ENCODE results near the gene FAM187B.

DNA sequence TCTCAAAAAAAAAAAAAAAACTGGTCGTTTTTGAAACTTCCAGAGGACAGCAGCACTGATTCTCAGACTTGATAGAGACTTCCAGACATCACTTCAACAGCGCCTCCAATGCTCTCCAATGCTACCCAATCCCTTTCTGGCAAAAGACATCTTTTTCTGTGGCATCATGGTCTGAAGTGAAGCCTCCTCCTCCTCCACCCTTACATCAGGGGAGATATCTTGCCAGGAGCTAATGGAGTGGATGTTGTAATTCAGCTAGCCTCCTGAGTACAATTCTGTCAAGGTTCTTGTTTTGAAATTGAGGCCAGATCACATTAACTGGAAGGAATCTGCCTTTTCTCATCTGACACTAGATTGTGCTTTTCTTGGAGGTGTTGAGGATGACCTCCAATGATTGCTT lies 49.8 kb downstream of the FAM187B start:
- TF ChIP-seq, protein P1, sequence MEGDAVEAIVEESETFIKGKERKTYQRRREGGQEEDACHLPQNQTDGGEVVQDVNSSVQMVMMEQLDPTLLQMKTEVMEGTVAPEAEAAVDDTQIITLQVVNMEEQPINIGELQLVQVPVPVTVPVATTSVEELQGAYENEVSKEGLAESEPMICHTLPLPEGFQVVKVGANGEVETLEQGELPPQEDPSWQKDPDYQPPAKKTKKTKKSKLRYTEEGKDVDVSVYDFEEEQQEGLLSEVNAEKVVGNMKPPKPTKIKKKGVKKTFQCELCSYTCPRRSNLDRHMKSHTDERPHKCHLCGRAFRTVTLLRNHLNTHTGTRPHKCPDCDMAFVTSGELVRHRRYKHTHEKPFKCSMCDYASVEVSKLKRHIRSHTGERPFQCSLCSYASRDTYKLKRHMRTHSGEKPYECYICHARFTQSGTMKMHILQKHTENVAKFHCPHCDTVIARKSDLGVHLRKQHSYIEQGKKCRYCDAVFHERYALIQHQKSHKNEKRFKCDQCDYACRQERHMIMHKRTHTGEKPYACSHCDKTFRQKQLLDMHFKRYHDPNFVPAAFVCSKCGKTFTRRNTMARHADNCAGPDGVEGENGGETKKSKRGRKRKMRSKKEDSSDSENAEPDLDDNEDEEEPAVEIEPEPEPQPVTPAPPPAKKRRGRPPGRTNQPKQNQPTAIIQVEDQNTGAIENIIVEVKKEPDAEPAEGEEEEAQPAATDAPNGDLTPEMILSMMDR (IDR thresholded peaks at IDR 0.05) = no peak
- TF ChIP-seq POLR2A (IDR thresholded peaks at IDR 0.05) = no peak
